Muscle layer of duodenum (tissue), 2 donors: Measurements from ENCODE around the gene TBKBP1.
"Not testable (repeated sequence)": the region's sequence is repeated elsewhere in the genome, so short reads cannot be mapped to it uniquely, and the experiment has no call there.

Experiments
- H3K27ac ChIP-seq: one replicate; pipeline ENCODE4 v1.7.0; 2013; ENCODE audit warnings: mild to moderate bottlenecking, low read length
- H3K27me3 ChIP-seq: one replicate; pipeline ENCODE4 v1.7.0; 2013; ENCODE audit warnings: low read depth, mild to moderate bottlenecking, control low read depth, low read length
- H3K36me3 ChIP-seq, 2 donors: one replicate each; pipeline ENCODE4 v1.7.0; 2013; ENCODE audit warnings: low read length in 2 of 2, control low read depth in 1 of 2, mild to moderate bottlenecking in 1 of 2; ENCODE audit not compliant: insufficient read depth in 2 of 2, control insufficient read depth in 1 of 2
- H3K4me1 ChIP-seq, 2 donors: one replicate each; pipeline ENCODE4 v1.7.0; 2013; ENCODE audit warnings: low read length in 2 of 2, mild to moderate bottlenecking in 2 of 2, control low read depth in 1 of 2, moderate library complexity in 1 of 2; ENCODE audit not compliant: insufficient read depth in 2 of 2, control insufficient read depth in 1 of 2
- H3K4me3 ChIP-seq, 2 donors: one replicate each; pipeline ENCODE4 v1.7.0; 2013; ENCODE audit warnings: low read length in 2 of 2, low read depth in 1 of 2, mild to moderate bottlenecking in 1 of 2
- H3K9me3 ChIP-seq, 2 donors: one replicate each; pipeline ENCODE4 v1.7.0; 2013; ENCODE audit warnings: low read length in 2 of 2, control low read depth in 1 of 2, mild to moderate bottlenecking in 1 of 2; ENCODE audit not compliant: control insufficient read depth in 1 of 2
- donor health status: healthy.

Gene TBKBP1

GRCh38 chr17:47739150-47739549 lies 45.2 kb downstream of the TBKBP1 start:
- Histone ChIP-seq H3K4me3 (no peak overlapping the region), H3K9me3 (no peaks in the 10 kb centered on the region), H3K27ac (no peak overlapping the region), H3K36me3 (no peaks in the 10 kb centered on the region), H3K4me1 (no peaks in the 10 kb centered on the region), H3K27me3 (peaks cover 10% of the 10 kb centered on the region)

GRCh38 chr17:47739945-47740344 lies 46.0 kb downstream of the TBKBP1 start:
- H3K4me1 ChIP-seq, H3K36me3 ChIP-seq, H3K27ac ChIP-seq, H3K27me3 ChIP-seq, H3K4me3 ChIP-seq, H3K9me3 ChIP-seq: not testable (repeated sequence)

- Histone ChIP-seq H3K4me1 (no peaks in the 10 kb centered on the region), H3K4me3 (no peak overlapping the region), H3K27me3 (peaks cover 10% of the 10 kb centered on the region), H3K27ac (no peak overlapping the region), H3K36me3 (no peaks in the 10 kb centered on the region), H3K9me3 (no peaks in the 10 kb centered on the region)
Observed at GRCh38 chr17:47741109-47741792, 47.3 kb downstream of the TBKBP1 start.

- Histone ChIP-seq H3K27me3 (peaks cover 12% of the 10 kb centered on the region), H3K4me3 (no peak overlapping the region), H3K36me3 (no peaks in the 10 kb centered on the region), H3K9me3 (no peaks in the 10 kb centered on the region), H3K4me1 (no peaks in the 10 kb centered on the region), H3K27ac (no peak overlapping the region)
Observed at GRCh38 chr17:47741793-47742145, 47.8 kb downstream of the TBKBP1 start.

GRCh38 chr17:47742319-47743181 lies 48.6 kb downstream of the TBKBP1 start:
- Histone ChIP-seq H3K9me3 (no peaks in the 10 kb centered on the region), H3K4me1 (no peaks in the 10 kb centered on the region)

GRCh38 chr17:47744168-47745036 lies 50.4 kb downstream of the TBKBP1 start:
- Histone ChIP-seq H3K27ac (no peak overlapping the region), H3K27me3 (peaks cover 12% of the 10 kb centered on the region), H3K36me3 (no peaks in the 10 kb centered on the region), H3K9me3 (no peaks in the 10 kb centered on the region), H3K4me1 (no peaks in the 10 kb centered on the region), H3K4me3 (no peak overlapping the region)

More at GRCh38 chr17:47742319-47743181, 48.6 kb downstream of the TBKBP1 start:
- Histone ChIP-seq H3K4me3 (no peak overlapping the region), H3K27ac (no peak overlapping the region), H3K27me3 (peaks cover 12% of the 10 kb centered on the region), H3K36me3 (no peaks in the 10 kb centered on the region)

GRCh38 chr17:47745037-47745380 lies 51.0 kb downstream of the TBKBP1 start:
- no peaks in the 10 kb centered on the region for H3K9me3 ChIP-seq
- peaks cover 12% of the 10 kb centered on the region for H3K27me3 ChIP-seq
- no peak overlapping the region for H3K4me3 ChIP-seq
- H3K36me3 ChIP-seq, result no peaks in the 10 kb centered on the region
- H3K4me1 ChIP-seq, result no peaks in the 10 kb centered on the region
- H3K27ac ChIP-seq, result no peak overlapping the region

GRCh38 chr17:47751471-47751870 lies 57.5 kb downstream of the TBKBP1 start:
- no peaks in the 10 kb centered on the region for H3K27me3 ChIP-seq
- H3K4me1 ChIP-seq, result no peaks in the 10 kb centered on the region
- H3K4me3 ChIP-seq, result no peak overlapping the region
- H3K27ac ChIP-seq, result no peak overlapping the region
- H3K36me3 ChIP-seq, result no peaks in the 10 kb centered on the region
- no peaks in the 10 kb centered on the region for H3K9me3 ChIP-seq

GRCh38 chr17:47757386-47757785 lies 63.4 kb downstream of the TBKBP1 start:
- Histone ChIP-seq H3K27me3 (no peaks in the 10 kb centered on the region), H3K4me1 (no peaks in the 10 kb centered on the region), H3K9me3 (peaks cover 5 to 11% of the 10 kb centered on the region in 2 donors), H3K36me3 (no peaks in the 10 kb centered on the region), H3K4me3 (no peak overlapping the region), H3K27ac (no peak overlapping the region)

- H3K9me3 ChIP-seq, result peaks cover 5 to 14% of the 10 kb centered on the region in 2 donors
Observed at GRCh38 chr17:47760409-47761140, 66.6 kb downstream of the TBKBP1 start.

More at GRCh38 chr17:47760409-47761140, 66.6 kb downstream of the TBKBP1 start:
- Histone ChIP-seq H3K4me3 (no peak overlapping the region), H3K27ac (no peak overlapping the region), H3K4me1 (no peaks in the 10 kb centered on the region), H3K36me3 (no peaks in the 10 kb centered on the region), H3K27me3 (no peaks in the 10 kb centered on the region)
